ENCODE measurements around the gene MTOR. TPM values are rescaled to one million over a fixed set of nuclear protein-coding genes. Genes with fewer than 3 reads are reported as not detected.
A peak's percentile ranks its signal among the peaks of the same experiment; 100 is the strongest.
"Not testable (repeated sequence)": the region's sequence is repeated elsewhere in the genome, so short reads cannot be mapped to it uniquely, and the experiment has no call there.

The MTOR gene
- total RNA-seq, 4 donors from 2014 or later, result 32.8 to 66.8 (median 48.2) TPM

GRCh38 chr1:11279152-11279551, 16.8 kb upstream of the MTOR start:
- Histone ChIP-seq H3K27ac (no peak overlapping the region), H3K4me3 (no peak overlapping the region), H3K36me3 (peaks cover 0 to 5% (median 0%) of the 10 kb centered on the region in 3 donors), H3K27me3 (no peaks in the 10 kb centered on the region), H3K9me3 (no peaks in the 10 kb centered on the region), H3K4me1 (peaks cover 0 to 32% (median 12%) of the 10 kb centered on the region in 4 donors)
- DNase-seq, result no peak
- TF ChIP-seq POLR2A (IDR thresholded peaks at IDR 0.05), result no peak

- Histone ChIP-seq H3K27ac (peak overlapping the region; percentile 90 to 97 (median 94)), H3K36me3 (no peaks in the 10 kb centered on the region), H3K9me3 (no peaks in the 10 kb centered on the region), H3K4me1 (peaks cover 0 to 30% (median 15%) of the 10 kb centered on the region in 4 donors), H3K27me3 (no peaks in the 10 kb centered on the region), H3K4me3 (peak overlapping the region; percentile 68 to 99 (median 86))
- DNase-seq, result no peak
- no peak for TF ChIP-seq POLR2A (IDR thresholded peaks at IDR 0.05)
- TF ChIP-seq, protein P1, sequence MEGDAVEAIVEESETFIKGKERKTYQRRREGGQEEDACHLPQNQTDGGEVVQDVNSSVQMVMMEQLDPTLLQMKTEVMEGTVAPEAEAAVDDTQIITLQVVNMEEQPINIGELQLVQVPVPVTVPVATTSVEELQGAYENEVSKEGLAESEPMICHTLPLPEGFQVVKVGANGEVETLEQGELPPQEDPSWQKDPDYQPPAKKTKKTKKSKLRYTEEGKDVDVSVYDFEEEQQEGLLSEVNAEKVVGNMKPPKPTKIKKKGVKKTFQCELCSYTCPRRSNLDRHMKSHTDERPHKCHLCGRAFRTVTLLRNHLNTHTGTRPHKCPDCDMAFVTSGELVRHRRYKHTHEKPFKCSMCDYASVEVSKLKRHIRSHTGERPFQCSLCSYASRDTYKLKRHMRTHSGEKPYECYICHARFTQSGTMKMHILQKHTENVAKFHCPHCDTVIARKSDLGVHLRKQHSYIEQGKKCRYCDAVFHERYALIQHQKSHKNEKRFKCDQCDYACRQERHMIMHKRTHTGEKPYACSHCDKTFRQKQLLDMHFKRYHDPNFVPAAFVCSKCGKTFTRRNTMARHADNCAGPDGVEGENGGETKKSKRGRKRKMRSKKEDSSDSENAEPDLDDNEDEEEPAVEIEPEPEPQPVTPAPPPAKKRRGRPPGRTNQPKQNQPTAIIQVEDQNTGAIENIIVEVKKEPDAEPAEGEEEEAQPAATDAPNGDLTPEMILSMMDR (IDR thresholded peaks at IDR 0.05), result no peak
These were observed 11.4 kb upstream of the MTOR start for GRCh38 chr1:11273595-11274234.

- no peaks in the 10 kb centered on the region for H3K27me3 ChIP-seq
- H3K4me3 ChIP-seq, result peak within 1 kb of the TSS; percentile 68 to 99 (median 86)
- peak within 1 kb of the TSS; percentile 90 to 97 (median 94) for H3K27ac ChIP-seq
- no peaks in the 10 kb centered on the region for H3K9me3 ChIP-seq
- no peaks in the 10 kb centered on the region for H3K36me3 ChIP-seq
- peaks cover 0 to 30% (median 15%) of the 10 kb centered on the region in 4 donors for H3K4me1 ChIP-seq
- TF ChIP-seq, protein P1 (IDR thresholded peaks at IDR 0.05), result peak in 2 of 6 experiments; percentile 10 to 16
- TF ChIP-seq POLR2A (IDR thresholded peaks at IDR 0.05), result peak; percentile 52 to 77
- DNase-seq, result peak; percentile 91 to 92 (median 92)
These were observed 10.7 kb upstream of the MTOR start, which contains the start of gene UBIAD1 for GRCh38 chr1:11272832-11273594. UBIAD1 (plus strand) TSS chr1:11273198; CDS start chr1:11273532, 334 bp downstream.

- H3K9me3 ChIP-seq, result no peaks in the 10 kb centered on the region
- no peak for DNase-seq
- no peaks in the 10 kb centered on the region for H3K27me3 ChIP-seq
- H3K27ac ChIP-seq, result peak overlapping the region in 3 of 4 donors; percentile 47 to 53 (median 47)
- no peaks in the 10 kb centered on the region for H3K36me3 ChIP-seq
- TF ChIP-seq, protein P1 (IDR thresholded peaks at IDR 0.05), result no peak
- TF ChIP-seq POLR2A (IDR thresholded peaks at IDR 0.05), result no peak
- peak overlapping the region; percentile 29 to 87 (median 77) for H3K4me3 ChIP-seq
- peaks cover 0 to 30% (median 15%) of the 10 kb centered on the region in 4 donors for H3K4me1 ChIP-seq
These were observed 10.1 kb upstream of the MTOR start for GRCh38 chr1:11272544-11272831.

DNA sequence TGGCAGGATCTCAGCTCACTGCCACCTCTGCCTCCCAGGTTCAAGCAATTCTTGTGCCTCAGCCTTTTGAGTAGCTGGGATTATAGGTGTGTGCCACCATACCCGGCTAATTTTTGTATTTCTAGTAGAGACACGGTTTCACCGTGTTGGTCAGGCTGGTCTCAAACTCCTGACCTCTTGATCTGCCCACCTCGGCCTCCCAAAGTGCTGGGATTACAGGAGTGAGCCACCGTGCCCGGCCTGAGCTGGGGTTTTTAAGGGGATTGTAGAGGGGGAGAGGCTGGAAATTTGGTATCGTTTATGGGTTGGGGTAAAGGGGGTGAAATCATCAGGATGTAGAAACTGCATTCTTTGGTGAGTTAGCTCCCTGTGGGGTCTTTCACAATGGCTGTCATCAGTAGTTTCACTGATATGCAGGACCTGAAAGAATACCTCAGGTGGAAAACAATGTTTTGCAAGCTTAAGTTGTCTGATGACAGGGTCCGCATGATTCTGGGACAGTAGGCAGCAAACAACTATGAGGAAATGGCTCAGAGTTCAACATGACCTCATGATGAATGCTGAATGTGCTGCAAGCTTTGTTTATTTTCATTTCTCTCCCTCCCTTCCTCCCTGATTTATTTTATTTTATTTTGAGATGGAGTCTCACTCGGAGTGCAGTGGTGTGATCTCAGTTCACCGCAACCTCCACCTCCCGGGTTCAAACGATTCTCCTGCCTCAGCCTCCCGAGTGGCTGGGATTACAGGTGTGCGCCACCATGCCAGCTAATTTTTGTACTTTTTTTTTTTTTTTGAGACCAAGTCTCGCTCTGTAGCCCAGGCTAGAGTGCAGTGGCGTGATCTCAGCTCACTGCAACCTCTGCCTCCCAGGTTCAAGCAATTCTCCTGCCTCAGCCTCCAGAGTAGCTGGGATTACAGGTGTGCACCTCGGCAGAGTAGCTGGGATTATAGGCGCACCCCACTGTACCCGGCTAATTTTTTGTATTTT, 5.3 kb upstream of the MTOR start:
- not testable (repeated sequence) for H3K27me3 ChIP-seq, H3K27ac ChIP-seq, H3K9me3 ChIP-seq, H3K36me3 ChIP-seq, H3K4me3 ChIP-seq, H3K4me1 ChIP-seq, DNase-seq

GRCh38 chr1:11266268-11267074, 4.1 kb upstream of the MTOR start:
- Histone ChIP-seq H3K4me1 (peaks cover 0 to 4% (median 2%) of the 10 kb centered on the region in 4 donors), H3K36me3 (no peaks in the 10 kb centered on the region), H3K4me3 (no peak overlapping the region), H3K9me3 (no peaks in the 10 kb centered on the region), H3K27me3 (no peaks in the 10 kb centered on the region), H3K27ac (no peak overlapping the region)
- no peak for DNase-seq
- TF ChIP-seq POLR2A (IDR thresholded peaks at IDR 0.05), result no peak
- TF ChIP-seq, protein P1 (IDR thresholded peaks at IDR 0.05), result no peak
